ENCODE data around the gene SPPL3.
"Not testable (repeated sequence)": the region's sequence is repeated elsewhere in the genome, so short reads cannot be mapped to it uniquely, and the experiment has no call there.

Gene SPPL3

GRCh38 chr12:120817559-120818330 lies 86.4 kb downstream of the SPPL3 start:
- no peak for DNase-seq (ENCODE audit: low spot score)

DNA sequence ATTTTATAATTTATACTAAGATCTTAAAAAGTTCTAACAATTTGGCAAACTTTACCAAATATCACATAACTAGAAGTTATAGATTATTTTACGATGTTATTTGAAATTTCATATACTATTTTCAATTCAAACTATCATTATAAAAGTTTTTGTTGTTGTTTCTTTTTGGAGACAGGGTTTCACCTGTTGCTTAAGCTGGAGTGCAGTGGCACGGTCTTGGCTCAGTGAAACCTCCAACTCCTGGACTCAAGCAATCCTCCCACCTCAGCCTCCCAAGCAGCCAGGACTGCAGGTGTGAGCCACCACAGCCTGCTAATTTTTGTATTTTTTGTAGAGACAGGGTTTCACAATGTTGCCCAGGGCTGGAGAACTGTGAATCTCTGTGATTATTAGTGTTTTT lies 87.8 kb downstream of the SPPL3 start:
- DNase-seq (ENCODE audit: low spot score), result no peak

DNA sequence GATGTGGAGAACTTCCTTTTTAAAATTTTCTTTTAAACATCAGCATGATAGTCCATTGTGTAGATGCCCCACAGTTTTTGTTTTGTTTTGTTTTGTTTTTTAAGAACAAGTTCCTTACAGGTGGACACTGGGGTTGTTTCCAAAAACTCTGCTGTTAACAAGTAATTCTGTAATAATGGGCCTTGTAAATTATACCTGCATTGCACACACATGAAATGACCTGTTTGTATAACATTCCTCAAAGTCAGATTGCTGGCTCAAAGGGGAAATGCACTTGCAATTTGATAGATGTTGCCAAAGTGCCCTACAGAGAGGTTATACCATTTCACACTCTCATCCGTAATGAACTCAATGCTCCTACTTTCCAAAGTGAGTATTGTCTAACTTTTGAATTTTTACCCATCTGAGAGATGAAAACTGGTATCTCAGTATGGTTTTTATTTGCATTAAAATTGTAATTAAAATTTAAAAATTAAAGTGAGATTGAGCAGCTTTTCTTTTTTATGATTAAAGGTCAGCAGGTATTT lies 89.2 kb downstream of the SPPL3 start:
- DNase-seq (ENCODE audit: low spot score), result no peak

DNA sequence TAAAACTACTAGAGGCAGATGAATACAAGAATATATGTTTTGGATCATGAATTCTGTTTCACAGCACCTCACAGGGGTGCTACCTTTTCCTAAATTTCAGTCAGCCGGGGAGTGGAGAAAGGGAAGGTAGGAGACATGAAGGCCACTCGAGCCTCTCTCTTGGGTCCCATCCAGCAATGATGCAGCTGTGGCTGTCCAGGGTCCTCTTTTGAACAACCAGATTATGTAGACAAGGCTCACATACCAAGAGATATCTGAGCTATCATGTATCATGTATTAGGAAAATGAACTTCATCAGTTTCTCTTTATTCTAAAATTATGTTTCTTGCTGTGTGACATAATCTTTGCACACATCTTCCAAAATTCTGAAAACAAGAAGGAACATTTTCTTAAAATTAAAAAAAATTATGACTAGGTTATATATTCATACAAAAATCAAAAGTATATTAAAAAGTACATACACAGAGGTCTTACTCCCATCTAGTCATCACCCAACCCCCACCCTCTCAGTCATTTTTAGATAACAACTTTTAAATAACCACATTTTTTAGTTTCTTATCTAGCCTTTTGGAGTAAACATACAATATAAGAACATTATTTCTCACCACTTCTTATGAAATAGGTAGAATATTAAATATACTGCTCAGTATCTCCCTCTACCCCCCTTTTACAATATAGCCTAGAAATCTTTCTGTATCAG lies 89.8 kb downstream of the SPPL3 start:
- no peak for DNase-seq (ENCODE audit: low spot score)

- no peak for DNase-seq (ENCODE audit: low spot score)
Measured at GRCh38 chr12:120813588-120814153, 90.5 kb downstream of the SPPL3 start.

GRCh38 chr12:120810021-120810420 lies 94.1 kb downstream of the SPPL3 start:
- DNase-seq (ENCODE audit: low spot score), result no peak

GRCh38 chr12:120804428-120804827 lies 99.7 kb downstream of the SPPL3 start:
- DNase-seq (ENCODE audit: low spot score), result no peak

DNA sequence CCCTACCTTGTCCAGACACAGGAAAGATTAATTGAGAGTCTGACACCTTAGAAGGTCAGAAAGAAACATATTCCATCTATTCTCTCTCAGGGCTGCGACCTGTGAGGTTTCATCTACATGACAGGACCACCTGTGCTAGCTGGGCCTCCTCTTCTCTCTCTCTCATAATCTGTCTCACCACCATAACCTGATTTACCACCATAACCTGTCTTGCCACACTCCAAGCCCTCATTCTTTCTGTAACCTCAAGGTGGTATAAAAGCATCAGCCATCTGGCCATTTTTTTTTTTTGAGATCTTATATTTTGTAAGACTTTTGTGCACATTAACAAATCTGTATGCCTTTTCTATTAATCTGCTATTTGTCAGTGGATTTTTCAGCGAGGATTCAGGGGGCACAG lies 103.0 kb downstream of the SPPL3 start:
- no peak for DNase-seq (ENCODE audit: low spot score)

- no peak for DNase-seq (ENCODE audit: low spot score)
Measured at GRCh38 chr12:120800665-120801064, 103.5 kb downstream of the SPPL3 start.

DNA sequence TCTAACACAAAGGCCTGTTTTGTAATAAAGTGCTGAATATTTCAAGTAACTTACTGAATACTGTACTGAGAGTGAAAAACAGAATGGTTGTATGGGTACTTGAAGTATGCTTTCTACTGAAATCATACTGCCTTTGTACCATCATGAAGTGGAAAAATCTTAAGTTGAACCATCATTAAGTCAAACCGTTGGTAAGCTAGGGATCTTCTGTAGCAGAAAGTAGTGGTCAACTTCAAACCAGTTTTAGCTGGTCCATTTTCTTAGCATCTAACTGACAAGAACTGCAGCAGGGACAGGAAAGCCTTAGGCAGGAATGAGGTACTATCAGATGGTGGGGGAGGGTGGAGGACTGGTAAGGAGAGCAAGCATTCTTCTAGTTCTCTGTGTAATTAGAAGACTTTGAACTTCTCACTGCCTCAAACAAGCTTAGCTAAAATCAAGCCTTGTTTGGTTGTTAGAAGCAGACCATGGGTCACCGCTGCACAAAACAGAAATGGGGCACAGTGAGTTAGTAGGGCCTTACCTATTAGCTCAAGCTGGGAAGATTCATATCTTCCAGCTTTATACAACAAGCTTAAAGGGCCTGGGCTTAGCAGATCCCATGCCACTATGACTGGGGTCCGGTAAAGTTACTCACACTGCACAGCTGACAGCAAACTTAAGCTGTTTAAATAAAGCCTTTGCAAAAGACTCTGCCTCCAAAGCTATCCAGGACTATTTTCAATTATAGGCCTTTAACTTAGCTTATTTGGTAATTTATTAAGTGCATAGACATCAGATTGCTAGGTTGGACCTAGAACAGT lies 104.7 kb downstream of the SPPL3 start:
- no peak for DNase-seq (ENCODE audit: low spot score)

- DNase-seq (ENCODE audit: low spot score), result no peak
Measured at GRCh38 chr12:120798696-120799095, 105.5 kb downstream of the SPPL3 start.

DNA sequence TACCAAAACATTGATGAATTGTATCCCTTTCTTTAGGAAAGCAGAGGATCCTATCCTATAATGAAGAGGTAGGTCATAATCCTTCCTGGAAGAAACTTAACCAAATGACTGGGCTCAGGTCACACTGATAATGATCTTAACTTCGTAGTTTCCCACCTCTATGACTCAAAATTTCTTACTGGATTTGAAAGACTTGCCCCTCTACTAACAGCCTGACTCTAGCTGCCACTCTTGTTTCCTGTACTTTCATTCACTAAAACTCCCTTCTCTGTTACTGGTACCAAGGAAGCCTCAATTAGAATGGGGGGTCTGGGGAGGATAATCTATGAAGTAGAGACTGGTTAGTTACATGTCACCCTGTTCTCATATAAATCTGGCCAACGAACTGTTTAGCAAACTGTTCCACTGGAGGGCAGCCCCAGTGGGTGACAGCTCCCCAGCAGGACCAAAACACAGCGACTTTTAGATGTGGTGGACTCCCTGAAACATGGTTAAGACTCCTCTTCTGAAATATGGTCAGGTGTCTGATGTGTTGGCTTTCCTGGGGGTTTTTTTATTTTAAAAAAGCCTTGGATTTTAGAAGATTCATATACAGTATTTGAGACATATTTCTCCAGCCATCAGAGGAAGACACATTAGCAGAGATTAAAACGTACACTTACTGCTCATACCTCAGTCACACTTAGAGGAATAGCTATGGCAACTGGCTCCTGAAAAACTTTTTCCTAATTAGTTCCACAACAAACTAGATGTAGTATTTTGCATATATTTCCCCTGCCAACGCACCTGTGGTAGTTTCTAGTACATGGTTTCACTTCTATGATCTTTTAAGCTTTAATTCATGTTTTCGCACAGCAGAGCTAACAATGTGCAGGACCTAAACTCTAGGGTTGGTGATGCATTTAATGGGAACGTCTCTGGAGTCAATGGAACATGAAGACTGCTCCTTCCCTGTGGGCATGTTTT lies 106.2 kb downstream of the SPPL3 start:
- DNase-seq (ENCODE audit: low spot score), result no peak

DNA sequence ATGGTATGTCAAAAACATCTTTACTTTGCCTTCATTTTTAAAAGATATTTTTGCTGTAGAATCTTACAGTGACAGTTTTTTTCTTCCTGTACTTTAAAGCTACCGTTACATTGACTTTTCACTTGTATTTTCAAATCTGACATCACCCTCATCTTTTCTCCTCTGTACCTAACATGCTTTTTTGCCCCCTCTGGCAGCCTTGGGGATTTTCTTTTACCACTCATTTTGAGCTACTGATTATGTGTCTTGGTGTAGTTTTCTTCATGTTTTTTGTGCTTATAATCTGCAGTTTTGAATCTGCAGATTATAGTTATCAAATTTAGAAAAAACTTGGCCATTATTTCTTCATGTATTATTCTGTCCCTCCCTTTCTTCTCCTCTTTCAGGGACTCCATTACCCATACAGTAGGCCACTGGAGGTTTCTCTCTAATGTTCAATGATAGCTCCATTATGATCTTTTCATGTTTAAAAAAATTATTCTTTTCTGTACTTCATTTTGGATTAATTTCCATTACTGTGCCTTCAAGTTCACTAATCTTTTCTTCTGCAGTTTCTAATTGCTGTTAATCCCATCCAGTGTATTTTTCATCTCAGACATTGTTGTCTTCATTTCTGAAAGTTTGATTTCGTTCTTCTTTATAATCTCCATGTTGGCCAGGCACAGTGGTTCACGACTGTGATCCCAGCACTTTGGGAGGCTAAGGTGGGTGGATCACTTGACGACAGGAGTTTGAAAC lies 108.5 kb downstream of the SPPL3 start:
- no peak for DNase-seq (ENCODE audit: low spot score)

GRCh38 chr12:120793357-120793756 lies 110.8 kb downstream of the SPPL3 start:
- no peak for DNase-seq (ENCODE audit: low spot score)

- DNase-seq (ENCODE audit: low spot score), result not testable (repeated sequence)
Measured at GRCh38 chr12:120792456-120792855, 111.7 kb downstream of the SPPL3 start.

GRCh38 chr12:120791669-120792176 lies 112.4 kb downstream of the SPPL3 start:
- no peak for DNase-seq (ENCODE audit: low spot score)

DNA sequence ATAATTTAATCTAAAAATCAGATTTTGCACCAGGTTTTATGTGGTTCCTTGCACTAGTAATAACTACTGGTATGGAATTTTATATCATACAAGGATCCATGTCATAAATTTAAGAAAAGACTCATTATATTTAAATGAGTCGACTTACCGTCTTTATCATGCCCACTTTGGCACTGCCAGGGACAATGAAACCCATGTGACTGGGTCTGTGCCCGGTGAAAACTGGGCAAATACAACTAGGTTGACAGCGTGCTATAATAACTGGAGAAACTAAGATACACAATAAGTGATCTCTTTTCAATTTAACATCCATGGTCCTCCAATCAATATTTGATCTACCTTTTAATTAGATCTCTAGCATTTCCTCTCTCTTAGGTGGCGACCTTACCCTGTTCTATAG lies 114.0 kb downstream of the SPPL3 start:
- no peak for DNase-seq (ENCODE audit: low spot score)

DNA sequence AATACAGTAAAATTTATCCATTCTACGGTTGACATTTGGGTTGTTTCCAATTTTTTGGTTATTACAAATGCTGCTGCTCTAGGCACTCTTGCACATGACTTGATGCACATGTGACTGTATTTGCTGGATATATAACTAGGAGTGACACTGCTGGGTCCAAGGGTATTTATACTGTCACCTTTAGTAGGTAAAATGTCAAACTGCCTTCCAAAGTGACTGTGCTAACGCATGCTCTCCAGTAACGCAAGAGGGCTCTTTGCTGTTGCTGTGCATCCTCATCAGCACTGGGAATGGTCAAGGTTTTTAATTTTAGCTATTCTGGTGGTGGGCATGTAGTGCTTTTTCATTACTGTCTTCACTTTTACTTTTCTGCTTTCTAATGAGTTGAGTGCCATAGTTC lies 116.3 kb downstream of the SPPL3 start:
- no peak for DNase-seq (ENCODE audit: low spot score)

GRCh38 chr12:120784804-120785203 lies 119.4 kb downstream of the SPPL3 start:
- DNase-seq (ENCODE audit: low spot score), result no peak

- DNase-seq (ENCODE audit: low spot score), result no peak
Measured at GRCh38 chr12:120783197-120783596, 121.0 kb downstream of the SPPL3 start.

All from left forelimb (tissue), 1 donor.